Heart right ventricle (tissue), 16 donors: Measurements from ENCODE around the gene CACTIN. TPM values are rescaled to one million over a fixed set of nuclear protein-coding genes. Genes with fewer than 3 reads are reported as not detected.
A peak's percentile ranks its signal among the peaks of the same experiment; 100 is the strongest.

ENCODE experiments used
- ATAC-seq, 8 donors: fragments of 200-7000 bp; cut with Tn5 transposase; one replicate each; pipeline ENCODE4 v1.9.1; 2020; ENCODE audit warnings: mild to moderate bottlenecking in 8 of 8, moderate library complexity in 8 of 8, moderate number of reproducible peaks in 1 of 8
- DNase-seq, 2 donors: peaks; one replicate each; pipeline ENCODE4 v3.0.0-alpha.2; 2020
- H3K27ac ChIP-seq, 10 donors: fragments of 200-600 bp; sonication (generic) in 2 of 10; one replicate each; pipeline versions ENCODE4 v1.5.0 to v1.8.0; 2020 to 2022; ENCODE audit warnings: mild to moderate bottlenecking in 3 of 10
- H3K27me3 ChIP-seq, 7 donors: fragments of 200-600 bp; one replicate each; pipeline ENCODE4 v1.8.0; 2021 to 2022; ENCODE audit warnings: mild to moderate bottlenecking in 2 of 7
- H3K36me3 ChIP-seq, 9 donors: fragments of 200-600 bp; sonication (generic) in 1 of 9; one replicate each; pipeline versions ENCODE4 v1.5.0 to v1.8.0; 2020 to 2022; ENCODE audit warnings: mild to moderate bottlenecking in 2 of 9
- H3K4me1 ChIP-seq, 9 donors: fragments of 200-600 bp; sonication (generic) in 1 of 9; one replicate each; pipeline versions ENCODE4 v1.5.0 to v1.8.0; 2020 to 2022; ENCODE audit warnings: mild to moderate bottlenecking in 4 of 9
- H3K4me3 ChIP-seq, 10 donors: fragments of 200-600 bp; sonication (generic) in 2 of 10; one replicate each; pipeline versions ENCODE4 v1.5.0 to v1.8.0; 2020 to 2022; ENCODE audit warnings: mild to moderate bottlenecking in 7 of 10, moderate library complexity in 2 of 10
- H3K9me3 ChIP-seq, 11 donors: fragments of 200-600 bp in 10 of 11; sonication (generic) in 2 of 11; one replicate each; pipeline versions ENCODE4 v1.5.0 to v1.8.0; 2013 to 2022; ENCODE audit warnings: mild to moderate bottlenecking in 2 of 11, control low read depth in 1 of 11, moderate library complexity in 1 of 11
- CTCF ChIP-seq, 9 donors: fragments of 200-600 bp; sonication (generic) in 2 of 9; IDR thresholded peaks; one replicate each; pipeline versions ENCODE4 v1.5.0 to v1.8.0; 2021 to 2022; ENCODE audit warnings: antibody characterized with exemption in 9 of 9, mild to moderate bottlenecking in 5 of 9, moderate library complexity in 1 of 9
- WGBS, 2 donors: extraction: QIAGEN DNeasy Blood & Tissue Kit; methylation state at CpG; one replicate each; pipeline ENCODE4 v1.1.7; 2013; ENCODE audit warnings: inconsistent platforms in 1 of 2; 5-methylcytosine and 5-hydroxymethylcytosine counted together
- intact Hi-C, 10 donors: fragments of 100-400 bp; cut with DNase I; formaldehyde crosslinking; loops; one replicate each; pipeline versions ENCODE4 v1.11.1 to v1.14.2; 2022
- polyA plus RNA-seq, 2 donors: library from polyadenylated mRNA; stranded (reverse); fragments of 200-250 nt; gene quantifications; one replicate each; pipeline ENCODE4 v1.2.3, GENCODE V29; 2013
- total RNA-seq, 10 donors: library from RNA; stranded (reverse); fragmentation: NEBNext Ultra II Directional in 3 of 10; extraction: Animal tissue kit (Norgen Biotek cat#: 25700) in 3 of 10; gene quantifications; one replicate each; pipeline versions ENCODE4 v1.2.1 to v1.2.4, GENCODE V29; 2021 to 2023
- donor health status: Arrhythmogenic right ventricular cardiomyopathy.
- donor health status: ischemic (EF 13 %, LVEDD 7.1; RV severe dilation, severe dysfunction).
- donor health status: healthy with polysubstance abuse.
- donor health status: DM: no; HTN: yes; CAD: no.
- donor health status: DM: no; HTN: no; CAD: no.
- donor health status: ischemic (EF 25% LVEDD 6.9; RV normal size, moderate dysfunction).
- donor health status: ischemic (EF 25% LVEDD 5.7; RV mildly dilated, moderate dysfunction).
- donor health status: healthy.
- donor health status: DM: yes; HTN: yes; CAD: no.
- donor health status: Ischemic cardiomyopathy.
- donor health status: ischemic (EF 35%, LVEDD 5.7; RV mildly dilated, moderate dysfunction).
- donor health status: nonischemic (EF 11% LVEDD 7.7; RV severe dilation, severe dysfunction).
- donor health status: DM: yes; HTN: yes; CAD: no.
- donor health status: PGD.
- donor health status: ischemic (EF 29% LVEDD 5.4; RV normal size, mild dysfunction).
- donor health status: nonischemic (EF 23%, LVEDD 6.1; RV moderate dilation, normal function).

CACTIN gene
- total and polyA plus RNA-seq, 12 donors: 9.7 to 17.6 (median 12.7) TPM

- no peak for ATAC-seq
Observed at GRCh38 chr19:3656073-3656746, 29.6 kb upstream of the CACTIN start.

DNA sequence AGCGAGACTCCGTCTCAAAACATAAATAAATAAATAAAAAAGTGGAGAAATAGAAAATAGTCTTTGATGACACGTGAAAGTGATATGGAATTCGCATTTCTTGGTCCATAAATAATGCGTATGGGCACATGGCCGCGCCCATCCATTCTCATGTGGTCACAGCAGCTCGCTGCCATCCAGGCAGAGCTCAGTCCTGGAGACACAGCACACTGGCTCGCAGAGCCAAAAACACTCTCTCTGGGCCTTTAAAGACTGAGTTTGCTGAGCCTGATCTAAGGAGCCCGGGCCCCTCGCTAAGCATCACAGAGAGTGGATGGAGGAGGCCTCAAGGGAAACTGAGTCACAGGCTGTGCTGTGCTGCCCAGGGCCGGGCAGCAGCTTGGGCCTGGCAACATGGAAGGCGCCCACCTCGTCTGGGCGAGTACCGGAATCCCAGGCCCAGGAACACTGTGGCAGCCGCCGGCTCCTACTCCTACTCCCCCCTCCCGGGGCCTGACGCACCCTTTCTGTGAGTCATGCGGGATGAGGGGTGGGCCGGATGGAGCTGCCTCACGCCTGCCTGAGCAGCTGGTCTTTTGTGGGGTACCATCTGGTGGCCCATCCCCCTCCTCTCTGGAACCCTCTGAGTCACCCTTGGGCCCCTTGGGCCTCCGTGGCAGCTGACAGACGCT lies 28.9 kb upstream of the CACTIN start:
- Histone ChIP-seq H3K4me1 (peaks cover 0 to 2% (median 0%) of the 10 kb centered on the region in 9 donors), H3K4me3 (no peak overlapping the region), H3K9me3 (peaks cover 0 to 4% (median 0%) of the 10 kb centered on the region in 11 donors), H3K27ac (peak overlapping the region in 3 of 10 donors; percentile 2 to 26 (median 15)), H3K36me3 (peaks cover 0 to 96% (median 66%) of the 10 kb centered on the region in 9 donors), H3K27me3 (no peaks in the 10 kb centered on the region)
- intact Hi-C loops: no loop called here
- no peak for TF ChIP-seq CTCF (IDR thresholded peaks at IDR 0.05)
- DNase-seq (no peak), ATAC-seq (peak in 7 of 8 donors; percentile 17 to 64 (median 40))
- 82 to 91% methylated on average over 25 of the region's 25 CpGs for WGBS, 2 donors

More at GRCh38 chr19:3656073-3656746, 29.6 kb upstream of the CACTIN start:
- Histone ChIP-seq H3K4me1 (peaks cover 0 to 8% (median 0%) of the 10 kb centered on the region in 9 donors), H3K27me3 (no peaks in the 10 kb centered on the region), H3K9me3 (peaks cover 0 to 4% (median 0%) of the 10 kb centered on the region in 11 donors), H3K27ac (peak overlapping the region in 2 of 10 donors; percentile 15 to 26), H3K36me3 (peaks cover 0 to 96% (median 65%) of the 10 kb centered on the region in 9 donors), H3K4me3 (no peak overlapping the region)
- intact Hi-C loops: no loop called here
- 87 to 92% methylated on average over 36 of the region's 36 CpGs for WGBS, 2 donors
- DNase-seq: no peak
- no peak for TF ChIP-seq CTCF (IDR thresholded peaks at IDR 0.05)

GRCh38 chr19:3653865-3654513 lies 27.4 kb upstream of the CACTIN start:
- TF ChIP-seq CTCF (IDR thresholded peaks at IDR 0.05): no peak
- DNase-seq (no peak), ATAC-seq (no peak)
- H3K27me3 ChIP-seq: no peaks in the 10 kb centered on the region
- peaks cover 0 to 4% (median 0%) of the 10 kb centered on the region in 11 donors for H3K9me3 ChIP-seq
- intact Hi-C loops: no loop called here
- no peak overlapping the region for H3K27ac ChIP-seq
- H3K36me3 ChIP-seq: peaks cover 0 to 90% (median 64%) of the 10 kb centered on the region in 9 donors
- no peaks in the 10 kb centered on the region for H3K4me1 ChIP-seq
- WGBS, 2 donors: 95 to 96% methylated on average over 20 of the region's 20 CpGs
- H3K4me3 ChIP-seq: no peak overlapping the region

- DNase-seq (no peak), ATAC-seq (no peak)
- peaks cover 0 to 89% (median 63%) of the 10 kb centered on the region in 9 donors for H3K36me3 ChIP-seq
- no peaks in the 10 kb centered on the region for H3K4me1 ChIP-seq
- H3K27ac ChIP-seq: no peak overlapping the region
- H3K27me3 ChIP-seq: no peaks in the 10 kb centered on the region
- TF ChIP-seq CTCF (IDR thresholded peaks at IDR 0.05): no peak
- 94% methylated on average over 37 of the region's 37 CpGs for WGBS, 2 donors
- H3K9me3 ChIP-seq: peaks cover 0 to 4% (median 0%) of the 10 kb centered on the region in 11 donors
- H3K4me3 ChIP-seq: no peak overlapping the region
- intact Hi-C loops: no loop called here
Observed at GRCh38 chr19:3653081-3653795, 26.6 kb upstream of the CACTIN start.
